GM21576 (cell line): ENCODE data around the gene PKIB.
"Not testable (repeated sequence)": the region's sequence is repeated elsewhere in the genome, so short reads cannot be mapped to it uniquely, and the experiment has no call there.

Experiments
- ATAC-seq: cut with Tn5 transposase; IDR thresholded peaks from one replicate; pipeline ENCODE4 v1.9.1; 2021; ENCODE audit warnings: mild to moderate bottlenecking, moderate library complexity; ENCODE audit not compliant: unreplicated experiment

Gene PKIB

GRCh38 chr6:122740091-122740490, 129.9 kb downstream of the PKIB start:
- no peak for ATAC-seq

- no peak for ATAC-seq
These were observed 130.7 kb downstream of the PKIB start for GRCh38 chr6:122740936-122741335.

DNA sequence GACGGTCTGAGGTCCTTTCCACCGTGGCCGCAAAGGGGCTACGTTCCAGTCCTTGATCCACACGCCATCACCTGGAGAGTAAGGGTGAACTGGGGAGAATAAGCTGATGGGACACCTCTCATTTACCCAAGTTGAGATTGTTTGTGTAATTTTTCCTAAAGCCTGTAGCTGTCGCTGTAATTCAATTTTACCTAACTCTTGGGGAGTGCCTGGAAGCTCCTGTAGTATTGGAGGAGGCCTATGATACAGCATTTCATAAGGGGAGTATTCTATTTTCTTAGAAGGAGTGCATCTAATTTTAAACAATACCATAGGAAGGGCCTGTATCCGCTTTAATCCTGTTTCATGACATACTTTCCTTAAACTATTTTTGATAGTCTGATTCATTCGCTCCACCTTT, 134.0 kb downstream of the PKIB start:
- ATAC-seq: not testable (repeated sequence)

DNA sequence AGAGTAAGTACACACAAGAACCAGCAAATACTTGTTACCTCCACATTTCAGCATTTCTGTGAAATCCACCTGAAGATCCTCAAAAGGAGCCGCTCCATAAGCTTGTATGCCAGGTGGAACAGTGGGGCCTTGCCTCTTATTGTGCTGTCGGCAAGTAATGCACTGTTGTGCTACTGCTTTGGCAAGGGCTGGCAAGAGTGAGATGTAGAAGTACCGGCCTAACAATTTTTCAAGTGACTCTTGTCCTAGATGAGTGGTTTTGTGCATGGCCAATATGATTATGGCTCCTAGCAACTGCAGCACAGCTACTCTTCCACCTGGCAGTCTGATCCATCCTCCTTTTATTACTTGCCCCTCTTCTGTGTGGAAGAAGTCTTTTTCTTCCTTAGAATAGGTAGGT, 134.7 kb downstream of the PKIB start:
- not testable (repeated sequence) for ATAC-seq

DNA sequence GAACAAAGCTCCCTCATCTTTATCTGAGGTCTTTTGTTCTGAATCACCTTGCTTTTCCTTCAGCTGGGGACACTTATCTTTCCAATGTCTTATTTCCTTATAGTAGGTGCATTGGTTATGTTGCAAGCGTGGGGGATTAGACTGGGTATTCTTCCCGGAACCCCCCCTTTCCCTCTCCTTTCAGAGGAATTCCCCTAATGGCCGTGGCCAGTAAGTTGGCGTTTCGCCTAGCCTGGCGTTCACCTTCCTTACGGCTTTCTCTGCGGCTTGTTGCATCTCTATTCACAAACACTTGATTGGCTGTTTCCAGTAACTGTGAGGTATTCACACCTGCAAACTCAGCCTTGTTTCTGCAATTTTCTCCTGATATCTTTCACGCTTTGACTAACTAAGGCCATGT, 136.5 kb downstream of the PKIB start:
- no peak for ATAC-seq

DNA sequence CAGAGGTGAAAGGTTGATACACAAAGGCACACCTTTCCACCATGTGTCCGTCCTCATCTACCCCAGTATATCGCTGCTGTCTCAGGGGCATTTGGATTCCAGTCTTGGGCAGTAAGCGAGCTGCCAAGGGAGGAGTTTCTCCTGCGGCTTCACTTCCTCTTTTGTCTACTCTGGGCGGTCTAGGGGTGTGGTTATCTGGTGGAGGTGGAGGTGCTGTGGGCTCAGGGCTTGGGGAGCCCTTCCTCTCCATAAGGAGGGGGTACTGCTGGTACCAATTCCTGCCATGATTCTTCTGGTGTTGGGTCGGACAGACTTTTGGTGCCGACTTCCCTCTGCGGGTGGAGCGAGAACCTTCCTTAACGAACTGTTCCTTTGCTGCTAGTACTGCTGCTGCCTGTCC, 137.4 kb downstream of the PKIB start:
- no peak for ATAC-seq

- ATAC-seq: not testable (repeated sequence)
These were observed 138.7 kb downstream of the PKIB start for GRCh38 chr6:122748945-122749344.

GRCh38 chr6:122749451-122750050, 139.3 kb downstream of the PKIB start:
- no peak for ATAC-seq

- ATAC-seq: peak; percentile 91
These were observed 141.1 kb downstream of the PKIB start for GRCh38 chr6:122751326-122751725.

DNA sequence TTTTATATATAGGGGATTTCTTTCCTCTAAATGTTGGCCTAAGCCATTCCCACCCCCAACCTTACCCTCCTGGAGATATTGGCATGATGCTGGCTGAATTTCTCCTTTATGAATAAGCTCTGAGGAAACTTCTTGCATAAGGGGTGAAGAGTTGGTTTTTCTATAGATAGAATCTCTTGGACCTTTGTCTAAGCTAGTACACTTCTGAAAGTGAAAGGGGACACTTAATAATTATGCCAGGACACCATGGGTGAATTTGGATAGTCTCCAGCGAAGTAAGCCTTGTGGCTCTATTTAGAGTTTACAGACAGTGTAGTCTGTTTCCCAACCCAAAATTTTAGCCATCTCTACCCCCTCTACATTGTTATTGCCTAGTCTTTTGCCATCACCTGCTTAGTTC, 142.3 kb downstream of the PKIB start:
- ATAC-seq: no peak

DNA sequence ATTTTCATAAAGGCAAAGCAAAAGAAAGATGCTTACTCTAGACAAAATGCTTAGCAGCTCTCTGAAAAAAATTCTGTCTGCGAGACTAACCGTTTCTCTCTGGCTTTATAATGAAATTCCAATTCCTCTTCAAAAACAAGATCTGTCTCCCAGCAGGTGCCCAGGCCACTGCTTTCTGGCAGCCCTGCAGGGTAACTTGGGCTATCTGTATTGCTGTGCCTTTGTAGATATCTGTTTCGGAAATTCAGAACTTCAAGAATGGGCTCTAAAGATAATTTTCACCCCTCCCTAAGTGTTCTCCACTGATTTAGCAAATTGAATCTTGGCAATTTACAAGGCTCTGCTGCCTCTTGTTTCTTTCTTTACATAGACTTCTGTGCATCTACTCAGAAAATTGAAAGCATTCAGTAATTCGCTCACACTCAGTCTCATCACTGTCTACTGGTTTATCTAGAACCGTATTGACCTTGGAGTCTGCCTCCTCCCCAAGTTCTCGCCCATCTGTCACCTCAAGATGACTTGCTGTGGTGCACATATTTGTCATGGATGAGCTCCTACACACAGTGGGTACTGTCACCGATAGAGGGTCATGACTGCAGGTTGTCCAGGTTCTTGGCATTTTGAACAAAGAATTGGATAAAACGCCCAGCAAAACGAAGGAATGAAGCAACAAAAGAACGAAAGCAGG, 142.9 kb downstream of the PKIB start:
- no peak for ATAC-seq

DNA sequence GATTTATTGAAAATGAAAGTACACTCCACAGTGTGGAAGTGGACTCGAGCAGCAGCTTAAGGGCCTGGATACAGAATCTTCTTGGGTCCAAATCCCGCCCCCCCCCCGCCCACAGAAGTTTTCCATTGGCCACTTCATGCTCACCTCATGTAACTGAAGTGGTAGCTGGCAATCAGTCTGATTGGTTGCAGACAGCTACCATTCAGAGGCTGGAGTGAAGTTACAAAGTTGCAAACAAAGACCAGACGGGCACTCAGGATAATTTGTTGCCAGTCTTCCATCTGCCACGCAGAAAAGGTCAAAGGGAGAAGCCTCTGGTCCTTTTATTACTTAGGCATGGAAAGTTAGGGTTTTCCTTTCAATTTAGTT, 143.5 kb downstream of the PKIB start:
- no peak for ATAC-seq

- ATAC-seq: no peak
These were observed 144.1 kb downstream of the PKIB start for GRCh38 chr6:122754191-122754731.

DNA sequence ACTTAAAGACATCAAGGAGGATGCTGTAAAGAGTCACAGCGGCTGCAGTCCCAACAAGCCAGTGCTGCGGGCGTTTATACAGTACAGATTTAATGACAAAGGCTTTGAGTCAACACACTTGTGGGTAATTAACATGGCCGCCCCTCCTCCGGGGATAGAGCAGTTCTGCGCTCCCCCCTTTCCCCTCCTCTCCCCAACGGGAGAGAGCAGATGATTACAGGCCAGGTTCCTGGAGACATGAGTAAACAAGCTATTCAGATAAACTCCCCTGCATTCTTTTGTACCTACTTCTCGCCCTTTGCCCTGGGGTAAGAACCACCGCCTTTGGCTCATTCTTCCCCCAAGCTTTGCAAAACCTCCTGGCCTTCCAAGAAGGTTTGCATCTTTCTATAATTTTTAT, 145.7 kb downstream of the PKIB start:
- no peak for ATAC-seq

- peak; percentile 96 for ATAC-seq
These were observed 148.7 kb downstream of the PKIB start for GRCh38 chr6:122758927-122759334.

- ATAC-seq: no peak
These were observed 150.1 kb downstream of the PKIB start for GRCh38 chr6:122760330-122760729.

GRCh38 chr6:122766256-122766655, 156.1 kb downstream of the PKIB start:
- ATAC-seq: no peak

GRCh38 chr6:122770835-122771601, 160.8 kb downstream of the PKIB start:
- ATAC-seq: no peak

GRCh38 chr6:122772724-122773415, 162.7 kb downstream of the PKIB start:
- no peak for ATAC-seq
